KMS-11 (cell line): Measurements from ENCODE around the gene HSF2BP.

Experiments used
- H2AFZ ChIP-seq: fragments of 200-600 bp; sonication (generic); 2 replicates; pipeline ENCODE4 v1.6.1; 2016; ENCODE audit warnings: antibody characterized with exemption, mixed run types, low read depth
- H3K27ac ChIP-seq: fragments of 200-600 bp; sonication (generic); 2 replicates; pipeline ENCODE4 v1.6.1; 2016; ENCODE audit warnings: mild to moderate bottlenecking, mixed run types
- H3K27me3 ChIP-seq: fragments of 200-600 bp; sonication (generic); 2 replicates; pipeline ENCODE4 v1.6.1; 2017; ENCODE audit warnings: mild to moderate bottlenecking, low read depth, mixed run types, moderate library complexity; ENCODE audit not compliant: insufficient read depth
- H3K36me3 ChIP-seq: fragments of 200-600 bp; sonication (generic); 2 replicates; pipeline ENCODE4 v1.6.1; 2017; ENCODE audit warnings: mild to moderate bottlenecking, mixed run types; ENCODE audit not compliant: insufficient read depth
- H3K4me1 ChIP-seq: fragments of 200-600 bp; sonication (generic); 2 replicates; pipeline ENCODE4 v1.6.1; 2016; ENCODE audit warnings: mild to moderate bottlenecking, low read depth, mixed run types; ENCODE audit not compliant: poor library complexity, severe bottlenecking
- H3K4me2 ChIP-seq: fragments of 200-600 bp; sonication (generic); 2 replicates; pipeline ENCODE4 v1.7.0; 2016; ENCODE audit warnings: mild to moderate bottlenecking, mixed run types
- H3K4me3 ChIP-seq: fragments of 200-600 bp; sonication (generic); IDR thresholded peaks from 2 replicates; pipeline ENCODE4 v1.6.1; 2017; ENCODE audit warnings: low read depth, low read length, mixed read lengths; ENCODE audit not compliant: insufficient read depth
- H3K79me2 ChIP-seq: fragments of 200-600 bp; sonication (generic); 2 replicates; pipeline ENCODE4 v1.6.1; 2016; ENCODE audit warnings: low read depth, mixed run types; ENCODE audit not compliant: insufficient read depth
- H3K9ac ChIP-seq: fragments of 200-600 bp; sonication (generic); 2 replicates; pipeline ENCODE4 v1.6.1; 2016; ENCODE audit warnings: mild to moderate bottlenecking, mixed run types
- H4K20me1 ChIP-seq: fragments of 200-600 bp; sonication (generic); 2 replicates; pipeline ENCODE4 v1.6.1; 2016; ENCODE audit warnings: mild to moderate bottlenecking, mixed run types; ENCODE audit not compliant: insufficient read depth
- TF ChIP-seq, protein P1 (sequence below): fragments of 200-600 bp; sonication (generic); conservative IDR thresholded peaks from 2 replicates; pipeline ENCODE4 v1.6.1; 2017; ENCODE audit warnings: low read depth, mild to moderate bottlenecking, antibody characterized with exemption, low read length, moderate library complexity, mixed read lengths

HSF2BP gene

DNA sequence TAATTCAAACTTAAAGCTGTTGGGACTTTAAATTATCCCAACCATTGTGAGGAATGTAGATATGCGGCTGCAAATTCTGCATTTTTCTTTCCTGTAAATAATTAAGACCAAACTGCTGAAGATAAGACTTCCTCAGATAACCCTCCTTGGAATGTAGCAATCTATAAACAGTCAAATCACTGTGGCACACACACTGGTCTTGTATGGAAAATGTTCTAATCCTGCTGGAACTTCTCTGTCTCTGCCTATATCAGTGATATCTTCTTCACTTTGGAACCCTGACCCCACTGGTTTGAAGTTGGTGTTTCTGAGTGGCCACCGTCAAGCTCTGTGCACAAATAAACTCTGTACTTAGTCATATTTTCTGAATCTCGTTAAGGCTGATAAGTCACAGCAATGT lies 32.9 kb downstream of the HSF2BP start:
- Histone ChIP-seq H3K27me3 (no peaks in the 10 kb centered on the region), H3K36me3 (no peaks in the 10 kb centered on the region), H3K4me2 (no peak overlapping the region), H3K9ac (no peak overlapping the region), H3K79me2 (no peaks in the 10 kb centered on the region), H3K4me3 (no peak overlapping the region), H2AFZ (no peak overlapping the region), H4K20me1 (no peaks in the 10 kb centered on the region), H3K27ac (no peak overlapping the region), H3K4me1 (no peaks in the 10 kb centered on the region)
- TF ChIP-seq, protein P1, sequence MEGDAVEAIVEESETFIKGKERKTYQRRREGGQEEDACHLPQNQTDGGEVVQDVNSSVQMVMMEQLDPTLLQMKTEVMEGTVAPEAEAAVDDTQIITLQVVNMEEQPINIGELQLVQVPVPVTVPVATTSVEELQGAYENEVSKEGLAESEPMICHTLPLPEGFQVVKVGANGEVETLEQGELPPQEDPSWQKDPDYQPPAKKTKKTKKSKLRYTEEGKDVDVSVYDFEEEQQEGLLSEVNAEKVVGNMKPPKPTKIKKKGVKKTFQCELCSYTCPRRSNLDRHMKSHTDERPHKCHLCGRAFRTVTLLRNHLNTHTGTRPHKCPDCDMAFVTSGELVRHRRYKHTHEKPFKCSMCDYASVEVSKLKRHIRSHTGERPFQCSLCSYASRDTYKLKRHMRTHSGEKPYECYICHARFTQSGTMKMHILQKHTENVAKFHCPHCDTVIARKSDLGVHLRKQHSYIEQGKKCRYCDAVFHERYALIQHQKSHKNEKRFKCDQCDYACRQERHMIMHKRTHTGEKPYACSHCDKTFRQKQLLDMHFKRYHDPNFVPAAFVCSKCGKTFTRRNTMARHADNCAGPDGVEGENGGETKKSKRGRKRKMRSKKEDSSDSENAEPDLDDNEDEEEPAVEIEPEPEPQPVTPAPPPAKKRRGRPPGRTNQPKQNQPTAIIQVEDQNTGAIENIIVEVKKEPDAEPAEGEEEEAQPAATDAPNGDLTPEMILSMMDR: no peak

GRCh38 chr21:43624339-43624738 lies 34.9 kb downstream of the HSF2BP start:
- no peak overlapping the region for H3K4me2 ChIP-seq
- no peaks in the 10 kb centered on the region for H3K4me1 ChIP-seq
- no peak overlapping the region for H2AFZ ChIP-seq
- H3K79me2 ChIP-seq: no peaks in the 10 kb centered on the region
- H3K27ac ChIP-seq: no peak overlapping the region
- TF ChIP-seq, protein P1: no peak
- H4K20me1 ChIP-seq: no peaks in the 10 kb centered on the region
- H3K27me3 ChIP-seq: no peaks in the 10 kb centered on the region
- no peak overlapping the region for H3K9ac ChIP-seq
- no peaks in the 10 kb centered on the region for H3K36me3 ChIP-seq
- H3K4me3 ChIP-seq: no peak overlapping the region

- Histone ChIP-seq H3K27ac (no peak overlapping the region), H3K79me2 (no peaks in the 10 kb centered on the region), H3K9ac (no peak overlapping the region), H4K20me1 (no peaks in the 10 kb centered on the region), H3K36me3 (no peaks in the 10 kb centered on the region), H3K4me1 (no peaks in the 10 kb centered on the region), H3K4me3 (no peak overlapping the region), H3K27me3 (no peaks in the 10 kb centered on the region), H2AFZ (no peak overlapping the region), H3K4me2 (no peak overlapping the region)
- TF ChIP-seq, protein P1: no peak
These were observed 35.7 kb downstream of the HSF2BP start for GRCh38 chr21:43623588-43623987.

- TF ChIP-seq, protein P1: no peak
- Histone ChIP-seq H3K27me3 (no peaks in the 10 kb centered on the region), H3K4me1 (no peaks in the 10 kb centered on the region), H2AFZ (no peak overlapping the region), H3K79me2 (no peaks in the 10 kb centered on the region), H3K27ac (no peak overlapping the region), H3K4me2 (no peak overlapping the region), H3K9ac (no peak overlapping the region), H3K36me3 (no peaks in the 10 kb centered on the region), H4K20me1 (no peaks in the 10 kb centered on the region), H3K4me3 (no peak overlapping the region)
These were observed 36.5 kb downstream of the HSF2BP start for GRCh38 chr21:43622796-43623195.
